ENCODE results near the gene RGS6.

DNA sequence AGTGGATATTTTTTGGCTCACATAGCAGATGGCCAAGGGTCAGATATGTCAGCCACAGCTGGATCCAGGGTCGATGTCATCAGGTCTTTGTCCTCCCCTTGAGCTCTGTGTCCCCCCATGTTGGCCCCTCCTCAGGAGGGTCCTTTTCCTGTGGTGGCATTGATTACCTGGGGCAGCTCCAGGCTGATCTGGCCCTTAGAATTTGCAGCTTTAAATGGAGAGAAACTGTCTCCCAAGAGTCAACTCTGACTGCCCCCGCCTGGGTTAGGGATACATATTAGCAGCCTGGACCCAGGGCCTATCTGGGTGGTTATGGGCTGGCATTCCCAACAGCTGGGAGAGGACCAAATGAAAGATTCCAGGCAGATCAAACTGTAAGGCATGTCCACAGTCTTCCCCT lies 330.5 kb downstream of the RGS6 start:
- TF ChIP-seq EZH2 (IDR thresholded peaks at IDR 0.05; ENCODE audit: low read length, missing control alignments) (no peak), CTCF (conservative IDR thresholded peaks at IDR 0.05 in 1 of 2, IDR thresholded peaks at IDR 0.05 in 1 of 2; ENCODE audit: low read depth in 1 of 2, low read length in 2 of 2) (no peak)

All from fibroblast of lung (primary cell).